PC-9 (cell line): ENCODE data around the gene ECSCR. TPM values are rescaled to one million over a fixed set of nuclear protein-coding genes. Genes with fewer than 3 reads are reported as not detected.

ENCODE experiments used
- BruUV-seq: library from RNA; stranded (reverse); fragments of 400-500 nt; replicated peaks from 2 replicates; lab custom pipeline; 2021; lab: Mats Ljungman, UMichigan
- CTCF ChIA-PET: fragments of 300-600 bp; sonication (Branson Sonifier 250); formaldehyde crosslinking; loops from one replicate; lab custom pipeline; 2022; ENCODE audit warnings: antibody characterized with exemption; lab: Charles Lee
- POLR2A ChIA-PET: fragments of 300-600 bp; sonication (Branson Sonifier 250); formaldehyde crosslinking; loops from one replicate; lab custom pipeline; 2022; ENCODE audit warnings: antibody characterized with exemption; ENCODE audit not compliant: unreplicated experiment; lab: Charles Lee
- DNase-seq, 2 experiments: peaks; one replicate each; pipeline versions ENCODE4 v3.0.0 to v3.0.0-alpha.2; 2015 to 2022; ENCODE audit warnings: mixed read lengths in 1 of 2
- H2AFZ ChIP-seq: fragments of 200-600 bp; sonication (generic); 2 replicates; pipeline ENCODE4 v1.8.1; 2017; ENCODE audit warnings: antibody characterized with exemption
- H3F3A ChIP-seq: fragments of 200-600 bp; sonication (generic); 2 replicates; pipeline ENCODE4 v1.8.1; 2017; ENCODE audit warnings: antibody characterized with exemption, mild to moderate bottlenecking, low read depth; ENCODE audit not compliant: insufficient read depth
- H3K27ac ChIP-seq: fragments of 200-600 bp; sonication (generic); 2 replicates; pipeline ENCODE4 v1.6.1; 2016; ENCODE audit warnings: mixed run types
- H3K27me3 ChIP-seq: fragments of 200-600 bp; sonication (generic); 2 replicates; pipeline ENCODE4 v1.6.1; 2016; ENCODE audit warnings: low read depth, mixed run types; ENCODE audit not compliant: insufficient read depth
- H3K36me3 ChIP-seq: fragments of 200-600 bp; sonication (generic); 2 replicates; pipeline ENCODE4 v1.6.1; 2016; ENCODE audit warnings: low read depth, mixed run types
- H3K4me1 ChIP-seq: fragments of 200-600 bp; sonication (generic); replicated peaks from 2 replicates; pipeline ENCODE4 v1.6.1; 2016; ENCODE audit warnings: mixed run types; ENCODE audit not compliant: insufficient read depth
- H3K4me2 ChIP-seq: fragments of 200-600 bp; sonication (generic); 2 replicates; pipeline ENCODE4 v1.6.1; 2017; ENCODE audit warnings: mixed run types
- H3K4me3 ChIP-seq: fragments of 200-600 bp; sonication (generic); 2 replicates; pipeline ENCODE4 v1.6.1; 2016; ENCODE audit warnings: mixed run types
- H3K79me2 ChIP-seq: fragments of 200-600 bp; sonication (generic); 2 replicates; pipeline ENCODE4 v1.6.1; 2017; ENCODE audit warnings: low read depth, mixed run types
- H3K9me2 ChIP-seq: fragments of 200-600 bp; sonication (generic); 2 replicates; pipeline ENCODE4 v1.8.1; 2017; ENCODE audit warnings: mild to moderate bottlenecking; ENCODE audit not compliant: insufficient read depth
- H3K9me3 ChIP-seq: fragments of 200-600 bp; sonication (generic); 2 replicates; pipeline ENCODE4 v1.8.1; 2016; ENCODE audit warnings: low read depth; ENCODE audit not compliant: insufficient read depth
- H4K20me1 ChIP-seq: fragments of 200-600 bp; sonication (generic); 2 replicates; pipeline ENCODE4 v1.8.1; 2017; ENCODE audit not compliant: insufficient read depth
- CTCF ChIP-seq: fragments of 200-600 bp; sonication (generic); conservative IDR thresholded peaks from 2 replicates; pipeline ENCODE4 v1.6.1; 2017; ENCODE audit warnings: mixed run types, antibody characterized with exemption, mild to moderate bottlenecking, moderate library complexity
- EZH2 ChIP-seq: fragments of 200-600 bp; sonication (generic); IDR thresholded peaks from 2 replicates; pipeline ENCODE4 v1.8.0; 2017; ENCODE audit warnings: antibody characterized with exemption, low read depth
- intact Hi-C: fragments of 100-400 bp; cut with micrococcal nuclease; formaldehyde crosslinking; loops from one replicate; pipeline ENCODE4 v1.10.0; 2022; ENCODE audit not compliant: unreplicated experiment
- total RNA-seq: library from RNA; stranded (reverse); gene quantifications from 2 replicates; pipeline ENCODE4 v1.2.3, GENCODE V29; 2021

The ECSCR gene
- total RNA-seq, 1 experiment from 2014 or later: not detected

GRCh38 chr5:139475865-139476617 is 13.5 kb upstream of the ECSCR start:
- Histone ChIP-seq H3K4me2 (no peak overlapping the region), H3F3A (no peaks in the 10 kb centered on the region), H3K79me2 (no peaks in the 10 kb centered on the region), H3K4me1 (peaks cover 4% of the 10 kb centered on the region), H3K4me3 (no peak overlapping the region), H4K20me1 (no peaks in the 10 kb centered on the region), H3K27me3 (no peaks in the 10 kb centered on the region), H3K36me3 (no peaks in the 10 kb centered on the region), H3K9me2 (no peaks in the 10 kb centered on the region), H2AFZ (no peak overlapping the region), H3K27ac (no peak overlapping the region), H3K9me3 (no peaks in the 10 kb centered on the region)
- CTCF ChIA-PET: no interaction called here
- TF ChIP-seq EZH2 (no peak), CTCF (no peak)
- intact Hi-C loops: no loop called here
- POLR2A ChIA-PET: no interaction called here
- DNase-seq: no peak
- no TSS peak for BruUV-seq

GRCh38 chr5:139474890-139475791 is 12.6 kb upstream of the ECSCR start:
- CTCF ChIA-PET: interaction anchor here (0.7 kb wide), 1 partner anchor 94 kb away, joined by 4 read pairs; no protein-coding TSS in a partner anchor

More at GRCh38 chr5:139474890-139475791, 12.6 kb upstream of the ECSCR start:
- no peak for DNase-seq
- Histone ChIP-seq H3K4me1 (no peaks in the 10 kb centered on the region), H3K79me2 (no peaks in the 10 kb centered on the region), H3K4me2 (no peak overlapping the region), H3K9me2 (no peaks in the 10 kb centered on the region), H4K20me1 (no peaks in the 10 kb centered on the region), H3K27ac (no peak overlapping the region), H3F3A (no peaks in the 10 kb centered on the region), H3K36me3 (no peaks in the 10 kb centered on the region), H3K27me3 (no peaks in the 10 kb centered on the region), H2AFZ (no peak overlapping the region), H3K4me3 (no peak overlapping the region), H3K9me3 (no peaks in the 10 kb centered on the region)
- TF ChIP-seq CTCF: no peak
- no peak for TF ChIP-seq EZH2
- BruUV-seq: no TSS peak
- POLR2A ChIA-PET: no interaction called here
- intact Hi-C loops: no loop called here
